VCaP (cell line): ENCODE measurements around the gene ADAM22.
A peak's percentile ranks its signal among the peaks of the same experiment; 100 is the strongest.

ENCODE experiments used
- H3K27ac ChIP-seq: fragments of 450-650 bp; 2 replicates; pipeline ENCODE4 v1.5.1; 2017
- TF ChIP-seq, protein P1 (sequence below): fragments of 450-650 bp; conservative IDR thresholded peaks from 2 replicates; pipeline ENCODE4 v1.5.1; 2017; ENCODE audit warnings: mild to moderate bottlenecking, moderate library complexity

The ADAM22 gene

DNA sequence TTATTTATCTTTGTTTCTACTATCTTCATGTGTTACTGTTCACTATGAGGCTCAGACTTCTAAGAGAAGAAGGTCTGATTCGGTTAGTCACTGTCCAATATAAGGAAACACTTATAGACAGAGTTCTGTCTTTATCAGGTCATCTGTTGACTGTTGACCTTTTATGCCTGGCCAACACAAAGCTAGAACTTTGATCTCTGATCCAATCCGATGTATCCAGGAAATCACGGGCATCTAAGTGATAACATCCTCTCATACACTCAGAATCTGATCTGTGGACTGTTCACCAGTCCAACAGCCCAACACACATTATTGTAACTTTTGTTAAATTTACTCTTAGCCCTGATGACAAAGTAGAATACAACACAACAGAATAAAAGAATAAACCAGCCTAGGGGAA is 171.2 kb downstream of the ADAM22 start:
- TF ChIP-seq, protein P1, sequence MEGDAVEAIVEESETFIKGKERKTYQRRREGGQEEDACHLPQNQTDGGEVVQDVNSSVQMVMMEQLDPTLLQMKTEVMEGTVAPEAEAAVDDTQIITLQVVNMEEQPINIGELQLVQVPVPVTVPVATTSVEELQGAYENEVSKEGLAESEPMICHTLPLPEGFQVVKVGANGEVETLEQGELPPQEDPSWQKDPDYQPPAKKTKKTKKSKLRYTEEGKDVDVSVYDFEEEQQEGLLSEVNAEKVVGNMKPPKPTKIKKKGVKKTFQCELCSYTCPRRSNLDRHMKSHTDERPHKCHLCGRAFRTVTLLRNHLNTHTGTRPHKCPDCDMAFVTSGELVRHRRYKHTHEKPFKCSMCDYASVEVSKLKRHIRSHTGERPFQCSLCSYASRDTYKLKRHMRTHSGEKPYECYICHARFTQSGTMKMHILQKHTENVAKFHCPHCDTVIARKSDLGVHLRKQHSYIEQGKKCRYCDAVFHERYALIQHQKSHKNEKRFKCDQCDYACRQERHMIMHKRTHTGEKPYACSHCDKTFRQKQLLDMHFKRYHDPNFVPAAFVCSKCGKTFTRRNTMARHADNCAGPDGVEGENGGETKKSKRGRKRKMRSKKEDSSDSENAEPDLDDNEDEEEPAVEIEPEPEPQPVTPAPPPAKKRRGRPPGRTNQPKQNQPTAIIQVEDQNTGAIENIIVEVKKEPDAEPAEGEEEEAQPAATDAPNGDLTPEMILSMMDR = no peak
- H3K27ac ChIP-seq = no peak overlapping the region

DNA sequence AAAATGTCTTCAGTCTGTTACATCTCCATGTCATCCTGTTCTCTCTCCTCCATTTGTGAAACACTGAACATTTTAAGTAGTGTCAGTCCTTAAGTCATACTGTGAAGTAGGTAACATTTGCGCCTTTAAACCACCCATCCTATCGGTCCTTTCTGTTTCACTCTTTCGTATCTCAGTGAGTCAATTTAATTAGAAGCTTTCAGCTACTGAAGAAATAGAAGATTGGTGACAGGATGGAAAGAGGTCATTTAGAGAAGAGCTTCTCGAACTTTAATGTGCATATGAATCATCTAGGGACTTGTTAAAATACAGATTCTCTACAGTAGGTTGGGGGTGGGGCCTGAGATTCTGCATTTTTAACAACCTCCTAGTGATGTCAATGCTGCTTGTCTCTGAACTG is 172.4 kb downstream of the ADAM22 start:
- TF ChIP-seq, protein P1 = no peak
- H3K27ac ChIP-seq = no peak overlapping the region

DNA sequence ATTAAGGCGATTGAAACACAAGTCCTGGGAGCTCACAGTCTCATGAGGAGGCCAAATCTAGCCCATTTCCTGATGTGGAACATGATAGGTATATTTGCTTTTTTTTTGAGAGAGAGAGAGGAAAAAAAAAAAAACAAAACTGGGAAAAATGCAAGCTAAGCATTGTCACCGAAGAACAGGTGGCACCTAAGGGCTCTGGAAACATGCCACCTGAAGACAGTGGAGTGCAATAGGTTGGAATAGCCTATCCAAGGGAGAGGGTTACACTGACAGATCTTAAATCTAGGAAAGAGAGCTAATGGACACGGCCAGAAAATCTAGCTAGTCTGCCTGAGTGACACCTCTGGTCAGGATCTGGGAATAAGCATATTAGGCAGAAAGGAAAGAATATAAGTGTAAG is 175.6 kb downstream of the ADAM22 start:
- H3K27ac ChIP-seq = peak overlapping the region; percentile 56
- TF ChIP-seq, protein P1 = no peak

DNA sequence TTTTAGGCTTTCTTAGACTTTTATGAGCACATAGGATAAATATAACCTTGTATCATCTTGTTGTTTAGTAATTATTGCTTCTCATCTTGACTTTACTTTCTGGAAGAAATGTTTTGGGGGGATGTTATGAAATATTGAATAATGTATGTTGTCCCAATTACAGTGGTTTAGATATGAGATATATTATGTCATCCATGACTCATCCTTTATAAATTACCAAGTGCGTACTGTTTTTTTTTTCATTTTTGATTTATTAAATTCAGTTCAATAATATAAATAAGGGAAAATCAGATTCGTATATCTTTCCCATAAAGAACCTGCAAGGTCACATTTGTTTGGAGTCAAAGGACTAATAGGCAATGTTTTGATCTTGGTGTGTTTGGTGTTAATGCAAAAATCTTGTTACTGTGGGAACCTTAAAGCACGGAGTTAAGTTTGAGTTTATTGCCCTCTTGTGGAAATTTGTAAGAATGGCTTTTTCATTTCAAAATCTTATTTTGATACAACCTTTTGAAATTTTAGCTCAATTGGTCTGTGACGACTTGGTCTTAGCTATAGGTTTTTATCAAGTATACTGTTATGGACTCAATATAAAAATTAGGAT is 177.2 kb downstream of the ADAM22 start:
- TF ChIP-seq, protein P1 = peak; percentile 77
- no peak overlapping the region for H3K27ac ChIP-seq

DNA sequence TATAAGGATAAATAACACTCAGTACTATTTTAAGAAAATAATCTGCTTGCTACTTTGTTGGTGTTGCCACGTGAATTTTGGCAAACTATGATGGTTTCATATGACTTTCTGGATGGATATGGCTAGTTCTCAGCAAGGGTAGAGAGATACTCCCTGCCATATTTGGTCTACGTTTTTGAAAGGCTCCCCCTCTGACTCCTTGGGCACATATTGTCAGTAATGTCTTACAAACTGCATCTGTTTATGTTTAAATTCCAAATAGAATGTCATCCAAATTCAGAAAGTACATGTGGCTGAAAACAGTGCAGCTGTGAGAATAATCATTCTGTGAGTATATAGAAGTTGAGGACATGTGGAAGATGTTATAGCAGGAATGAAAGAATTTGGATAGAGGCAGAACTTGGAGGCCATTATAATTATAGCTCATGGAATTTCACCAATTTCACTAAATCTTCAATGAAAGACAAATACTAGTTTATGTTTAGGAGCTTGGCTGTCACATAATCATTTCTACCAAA is 178.0 kb downstream of the ADAM22 start:
- TF ChIP-seq, protein P1 = no peak
- no peak overlapping the region for H3K27ac ChIP-seq

DNA sequence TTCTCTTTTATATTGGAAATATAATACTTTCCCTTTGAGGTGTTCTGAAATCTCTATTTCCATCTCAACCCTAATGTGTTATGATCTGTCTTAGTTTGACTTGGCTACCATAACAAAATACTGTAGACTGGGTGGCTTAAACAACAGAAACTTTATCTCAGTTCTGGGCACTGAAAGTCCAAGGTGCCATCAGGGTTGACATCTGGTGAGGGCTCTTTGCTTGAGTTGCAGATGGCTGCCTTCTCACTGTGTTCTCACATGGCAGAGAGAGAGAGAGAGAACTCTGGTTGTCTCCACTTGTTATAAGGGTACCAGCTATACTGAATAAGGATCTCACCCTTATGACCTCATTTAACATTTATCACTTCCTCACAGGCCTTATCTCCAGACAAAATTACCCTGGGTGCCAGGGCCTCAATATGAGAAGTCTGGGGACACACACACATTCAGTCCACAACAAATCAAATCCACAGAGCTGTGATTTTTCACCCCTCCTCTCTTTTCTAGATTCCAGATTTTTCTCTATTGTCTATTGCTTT is 181.3 kb downstream of the ADAM22 start:
- no peak overlapping the region for H3K27ac ChIP-seq

DNA sequence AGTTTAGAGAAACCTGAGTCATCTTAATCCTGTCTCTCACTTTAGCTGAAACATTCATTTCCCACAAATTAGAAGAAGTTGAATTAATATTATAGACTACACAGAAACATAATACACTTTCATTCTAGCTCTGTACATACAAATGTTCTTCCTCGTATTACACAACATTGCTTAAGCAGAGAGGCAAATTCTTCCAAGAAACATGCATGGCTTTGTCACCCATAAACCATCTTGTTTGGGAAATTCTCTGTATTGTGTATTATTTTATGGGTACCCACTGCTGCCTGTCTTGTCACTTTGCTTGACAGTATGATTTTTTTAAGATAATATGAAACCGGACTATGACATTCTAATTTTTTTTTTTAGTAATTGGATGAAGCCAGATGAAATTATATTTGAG is 181.8 kb downstream of the ADAM22 start:
- TF ChIP-seq, protein P1 = no peak
- H3K27ac ChIP-seq = no peak overlapping the region

More for the DNA sequence above, 181.3 kb downstream of the ADAM22 start:
- TF ChIP-seq, protein P1 = no peak
